HepG2 (cell line): Measurements from ENCODE around the gene IL32. TPM values are rescaled to one million over a fixed set of nuclear protein-coding genes. Genes with fewer than 3 reads are reported as not detected.

ENCODE experiments used
- ETV6 ChIP-seq: sonication (generic); formaldehyde crosslinking; conservative IDR thresholded peaks from 2 replicates; pipeline ENCODE4 v1.4.0; 2020; ENCODE audit warnings: missing genetic modification reagents
- HES4 ChIP-seq: sonication (generic); formaldehyde crosslinking; IDR thresholded peaks from 2 replicates; pipeline ENCODE4 v1.9.0; 2021; ENCODE audit warnings: mild to moderate bottlenecking, missing genetic modification reagents, borderline replicate concordance
- HNRNPUL1 ChIP-seq: fragments of 200-400 bp; formaldehyde crosslinking; IDR thresholded peaks from 2 replicates; pipeline ENCODE4 v1.6.1; 2017; ENCODE audit warnings: low read depth, mild to moderate bottlenecking, low read length, moderate library complexity
- ISX ChIP-seq: sonication (generic); formaldehyde crosslinking; conservative IDR thresholded peaks from 2 replicates; pipeline ENCODE4 v1.5.0; 2020; ENCODE audit warnings: missing genetic modification reagents
- POLR2AphosphoS2 ChIP-seq: IDR thresholded peaks from 2 replicates; pipeline ENCODE4 v1.6.1; 2011; ENCODE audit warnings: low read depth, low read length, improper control_type of control experiment
- PRMT3 ChIP-seq: sonication (generic); formaldehyde crosslinking; IDR thresholded peaks from 2 replicates; pipeline ENCODE4 v1.8.1; 2022; ENCODE audit warnings: low read depth, mild to moderate bottlenecking, moderate library complexity, missing genetic modification reagents, borderline replicate concordance
- RFXANK ChIP-seq: IDR thresholded peaks from 2 replicates; pipeline ENCODE4 v1.6.1; 2016
- RXRA ChIP-seq: sonication (generic); formaldehyde crosslinking; IDR thresholded peaks from 2 replicates; pipeline ENCODE4 v1.5.1; 2020; ENCODE audit warnings: missing genetic modification reagents
- SALL2 ChIP-seq: sonication (generic); formaldehyde crosslinking; IDR thresholded peaks from 2 replicates; pipeline ENCODE4 v1.8.1; 2023; ENCODE audit warnings: mild to moderate bottlenecking, missing genetic modification reagents, inconsistent platforms
- SP4 ChIP-seq: sonication (generic); formaldehyde crosslinking; IDR thresholded peaks from 2 replicates; pipeline ENCODE4 v1.8.1; 2023; ENCODE audit warnings: mild to moderate bottlenecking, missing genetic modification reagents
- ZBTB7B ChIP-seq: sonication (generic); formaldehyde crosslinking; IDR thresholded peaks from 2 replicates; pipeline ENCODE4 v1.4.0; 2020; ENCODE audit warnings: missing genetic modification reagents
- ZFP1 ChIP-seq: IDR thresholded peaks from 2 replicates; pipeline ENCODE4 v1.6.1; 2016
- ZNF329 ChIP-seq: sonication (generic); formaldehyde crosslinking; IDR thresholded peaks from 2 replicates; pipeline ENCODE4 v1.9.0; 2021; ENCODE audit warnings: low read depth, mild to moderate bottlenecking, missing genetic modification reagents
- ZNF331 ChIP-seq: sonication (generic); formaldehyde crosslinking; IDR thresholded peaks from 2 replicates; pipeline ENCODE4 v1.4.0; 2020; ENCODE audit warnings: missing genetic modification reagents
- ZNF333 ChIP-seq: sonication (generic); formaldehyde crosslinking; IDR thresholded peaks from 2 replicates; pipeline ENCODE4 v1.4.0; 2020; ENCODE audit warnings: mild to moderate bottlenecking, missing genetic modification reagents, borderline replicate concordance
- ZNF577 ChIP-seq: sonication (generic); formaldehyde crosslinking; IDR thresholded peaks from 2 replicates; pipeline ENCODE4 v1.4.0; 2020; ENCODE audit warnings: mild to moderate bottlenecking, low read depth, missing genetic modification reagents, borderline replicate concordance
- ZNF816 ChIP-seq: sonication (generic); formaldehyde crosslinking; IDR thresholded peaks from 2 replicates; pipeline ENCODE4 v1.8.0; 2022; ENCODE audit warnings: missing genetic modification reagents, mild to moderate bottlenecking, borderline replicate concordance
- polyA plus RNA-seq, 8 experiments: library from polyadenylated mRNA; depleted of rRNA in 3 of 8; stranded (reverse) in 7 of 8; unstranded in 1 of 8; fragments of >200 nt; fragmentation: Illumina TruSeq in 4 of 8; extraction: Trizol in 4 of 8; gene quantifications; 2 replicates each; pipeline versions ENCODE4 v1.2.1 to v1.2.3, GENCODE V29; 2011 to 2016; ENCODE audit warnings: low read depth in 4 of 8, missing spikeins in 1 of 8, mixed read lengths in 1 of 8; ENCODE audit not compliant: insufficient read depth in 1 of 8
- total RNA-seq, 5 experiments: library from RNA; depleted of rRNA; stranded (reverse); fragments of >200 nt; fragmentation: Illumina TruSeq; extraction: Trizol; gene quantifications; 2 replicates each; pipeline ENCODE4 v1.2.3, GENCODE V29; 2016; ENCODE audit warnings: low read depth in 1 of 5
- TF ChIP-seq, protein P1 (sequence below): sonication (generic); formaldehyde crosslinking; IDR thresholded peaks from 2 replicates; pipeline ENCODE4 v1.5.0; 2020; ENCODE audit warnings: mild to moderate bottlenecking, missing genetic modification reagents, moderate library complexity
- TF ChIP-seq, protein P2 (sequence below): sonication (generic); formaldehyde crosslinking; IDR thresholded peaks from 2 replicates; pipeline ENCODE4 v1.4.0; 2020; ENCODE audit warnings: mild to moderate bottlenecking, missing genetic modification reagents

The IL32 gene
- total and polyA plus RNA-seq, 2 of the 13 experiments (the other 11 are each of a cell fraction or from before 2014, with no cell fraction given) = 115 to 165 TPM

DNA sequence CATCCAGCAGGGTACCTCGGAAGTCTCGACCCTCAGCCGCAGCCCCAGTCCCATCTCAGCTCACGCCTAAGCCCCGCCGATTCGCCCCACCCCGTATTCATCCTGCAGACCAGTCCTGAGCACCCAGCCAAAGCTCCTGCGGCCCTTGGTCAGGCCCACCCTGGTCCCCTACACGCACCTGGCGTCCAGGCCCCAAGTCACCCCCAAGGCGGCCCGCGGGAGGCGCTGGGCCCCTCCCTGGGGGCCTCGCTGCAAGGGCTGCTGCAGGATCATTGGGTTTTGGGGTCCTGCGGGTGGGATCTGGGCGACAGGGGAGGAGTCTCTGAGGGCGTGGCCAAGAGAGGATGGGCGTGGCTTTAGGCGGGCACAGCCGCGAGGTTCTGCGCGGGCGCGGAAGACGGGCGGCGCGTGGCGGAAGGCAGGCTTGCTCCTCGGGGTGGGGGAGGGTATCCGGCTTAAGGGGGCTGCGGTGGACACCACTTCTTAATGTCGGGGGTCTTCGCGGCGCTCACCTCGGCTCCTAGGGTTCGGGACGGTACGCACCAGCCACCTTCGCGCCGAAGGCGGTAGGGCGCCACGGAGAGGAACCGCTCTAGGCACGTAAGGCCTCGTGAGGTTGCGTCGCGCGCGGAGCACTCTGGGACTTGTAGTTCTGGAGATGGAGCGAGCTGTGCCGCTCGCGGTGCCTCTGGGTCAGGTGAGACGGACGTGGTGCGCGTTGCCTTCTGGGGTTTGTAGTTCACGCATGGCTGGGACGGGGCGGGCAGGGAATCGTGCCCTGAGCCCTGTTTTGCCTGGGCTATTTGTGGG lies 41.6 kb upstream of the IL32 start, which contains the start of the genes HCFC1R1 and THOC6 (continued):
- TF ChIP-seq PRMT3 (0 out of 2 replicates have a peak, but pooled peaks have one; percentile 44), ETV6 (CRISPR knock-in tag) (0 out of 2 replicates have a peak, but pooled peaks have one; percentile 46), ZNF816 (no peak), RXRA (CRISPR knock-in tag) (peak; percentile 76; the same call in 1 of the 2 replicates), ZBTB7B (CRISPR knock-in tag) (peak; percentile 82), ZFP1 (CRISPR knock-in tag) (0 out of 2 replicates have a peak, but pooled peaks have one; percentile 26), ZNF333 (no peak), ZNF577 (no peak), ISX (no peak), HES4 (CRISPR knock-in tag) (peak; percentile 58; the same call in 1 of the 2 replicates), ZNF329 (CRISPR knock-in tag) (0 out of 2 replicates have a peak, but pooled peaks have one; percentile 75), SP4 (peak; percentile 90), ZNF331 (CRISPR knock-in tag) (peak; percentile 79), HNRNPUL1 (peak; percentile 69; the same call in 1 of the 2 replicates), SALL2 (CRISPR knock-in tag) (no peak), RFXANK (CRISPR knock-in tag) (no peak; the same call in 1 of the 2 replicates), POLR2AphosphoS2 (peak; percentile 98)
- TF ChIP-seq, protein P1, sequence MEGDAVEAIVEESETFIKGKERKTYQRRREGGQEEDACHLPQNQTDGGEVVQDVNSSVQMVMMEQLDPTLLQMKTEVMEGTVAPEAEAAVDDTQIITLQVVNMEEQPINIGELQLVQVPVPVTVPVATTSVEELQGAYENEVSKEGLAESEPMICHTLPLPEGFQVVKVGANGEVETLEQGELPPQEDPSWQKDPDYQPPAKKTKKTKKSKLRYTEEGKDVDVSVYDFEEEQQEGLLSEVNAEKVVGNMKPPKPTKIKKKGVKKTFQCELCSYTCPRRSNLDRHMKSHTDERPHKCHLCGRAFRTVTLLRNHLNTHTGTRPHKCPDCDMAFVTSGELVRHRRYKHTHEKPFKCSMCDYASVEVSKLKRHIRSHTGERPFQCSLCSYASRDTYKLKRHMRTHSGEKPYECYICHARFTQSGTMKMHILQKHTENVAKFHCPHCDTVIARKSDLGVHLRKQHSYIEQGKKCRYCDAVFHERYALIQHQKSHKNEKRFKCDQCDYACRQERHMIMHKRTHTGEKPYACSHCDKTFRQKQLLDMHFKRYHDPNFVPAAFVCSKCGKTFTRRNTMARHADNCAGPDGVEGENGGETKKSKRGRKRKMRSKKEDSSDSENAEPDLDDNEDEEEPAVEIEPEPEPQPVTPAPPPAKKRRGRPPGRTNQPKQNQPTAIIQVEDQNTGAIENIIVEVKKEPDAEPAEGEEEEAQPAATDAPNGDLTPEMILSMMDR (CRISPR knock-in tag) = peak; percentile 42; the same call in 1 of the 2 replicates
- TF ChIP-seq, protein P2, sequence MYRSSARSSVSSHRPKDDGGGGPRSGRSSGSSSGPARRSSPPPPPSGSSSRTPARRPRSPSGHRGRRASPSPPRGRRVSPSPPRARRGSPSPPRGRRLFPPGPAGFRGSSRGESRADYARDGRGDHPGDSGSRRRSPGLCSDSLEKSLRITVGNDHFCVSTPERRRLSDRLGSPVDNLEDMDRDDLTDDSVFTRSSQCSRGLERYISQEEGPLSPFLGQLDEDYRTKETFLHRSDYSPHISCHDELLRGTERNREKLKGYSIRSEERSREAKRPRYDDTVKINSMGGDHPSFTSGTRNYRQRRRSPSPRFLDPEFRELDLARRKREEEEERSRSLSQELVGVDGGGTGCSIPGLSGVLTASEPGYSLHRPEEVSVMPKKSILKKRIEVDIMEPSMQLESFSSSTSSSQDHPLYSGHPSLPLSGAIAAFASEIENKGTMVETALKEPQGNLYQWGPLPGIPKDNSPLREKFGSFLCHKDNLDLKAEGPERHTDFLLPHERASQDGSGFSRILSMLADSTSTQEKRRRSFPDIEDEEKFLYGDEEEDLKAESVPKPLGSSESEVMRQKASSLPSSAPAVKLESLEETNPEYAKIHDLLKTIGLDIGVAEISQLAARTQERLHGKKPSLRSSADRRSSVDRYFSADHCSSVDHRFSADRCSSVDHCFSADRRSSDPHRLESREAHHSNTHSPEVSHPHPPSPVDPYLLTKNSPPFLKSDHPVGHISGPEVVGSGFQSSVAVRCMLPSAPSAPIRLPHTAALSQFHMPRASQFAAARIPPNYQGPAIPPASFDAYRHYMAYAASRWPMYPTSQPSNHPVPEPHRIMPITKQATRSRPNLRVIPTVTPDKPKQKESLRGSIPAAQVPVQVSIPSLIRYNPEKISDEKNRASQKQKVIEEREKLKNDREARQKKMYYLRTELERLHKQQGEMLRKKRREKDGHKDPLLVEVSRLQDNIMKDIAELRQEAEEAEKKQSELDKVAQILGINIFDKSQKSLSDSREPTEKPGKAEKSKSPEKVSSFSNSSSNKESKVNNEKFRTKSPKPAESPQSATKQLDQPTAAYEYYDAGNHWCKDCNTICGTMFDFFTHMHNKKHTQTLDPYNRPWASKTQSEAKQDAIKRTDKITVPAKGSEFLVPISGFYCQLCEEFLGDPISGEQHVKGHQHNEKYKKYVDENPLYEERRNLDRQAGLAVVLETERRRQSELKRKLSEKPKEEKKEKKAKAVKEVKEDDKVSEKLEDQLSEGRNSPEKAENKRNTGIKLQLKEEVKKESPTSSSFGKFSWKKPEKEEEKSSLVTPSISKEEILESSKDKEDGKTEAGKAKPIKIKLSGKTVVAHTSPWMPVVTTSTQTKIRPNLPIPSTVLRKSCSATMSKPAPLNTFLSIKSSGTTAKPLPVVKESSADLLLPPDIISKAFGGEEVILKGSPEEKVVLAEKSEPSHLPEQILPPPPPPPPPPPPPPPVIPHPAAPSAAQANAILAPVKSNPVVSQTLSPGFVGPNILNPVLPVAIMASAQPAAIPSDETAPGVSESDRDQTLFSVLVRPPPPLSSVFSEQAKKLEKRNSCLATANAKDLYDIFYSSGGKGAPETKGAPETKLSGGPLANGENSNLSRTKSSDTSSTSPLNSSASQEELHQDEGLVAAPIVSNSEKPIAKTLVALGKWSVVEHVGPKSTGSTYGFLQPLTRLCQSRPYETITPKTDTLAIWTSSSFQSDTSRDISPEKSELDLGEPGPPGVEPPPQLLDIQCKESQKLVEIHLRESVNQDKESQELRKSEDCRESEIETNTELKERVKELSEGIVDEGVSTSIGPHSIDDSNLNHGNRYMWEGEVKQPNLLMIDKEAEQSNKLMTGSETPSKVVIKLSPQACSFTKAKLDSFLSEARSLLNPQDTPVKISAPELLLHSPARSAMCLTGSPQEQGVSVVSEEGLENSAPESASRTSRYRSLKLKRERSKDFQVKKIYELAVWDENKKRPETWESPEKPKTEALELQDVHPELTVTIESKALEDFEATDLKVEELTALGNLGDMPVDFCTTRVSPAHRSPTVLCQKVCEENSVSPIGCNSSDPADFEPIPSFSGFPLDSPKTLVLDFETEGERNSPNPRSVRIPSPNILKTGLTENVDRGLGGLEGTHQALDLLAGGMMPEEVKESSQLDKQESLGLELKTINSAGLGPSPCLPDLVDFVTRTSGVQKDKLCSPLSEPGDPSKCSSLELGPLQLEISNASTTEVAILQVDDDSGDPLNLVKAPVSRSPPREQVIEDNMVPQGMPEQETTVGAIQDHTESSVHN (CRISPR knock-in tag) = no peak
